HG02840 (cell line): ENCODE results near the gene MGMT.

Source experiments
- ATAC-seq: cut with Tn5 transposase; IDR thresholded peaks from one replicate; pipeline ENCODE4 v1.9.1; 2021; ENCODE audit warnings: mild to moderate bottlenecking, moderate library complexity, moderate number of reproducible peaks; ENCODE audit not compliant: unreplicated experiment, low FRiP score

MGMT gene

GRCh38 chr10:129765664-129766550, 298.9 kb downstream of the MGMT start:
- no peak for ATAC-seq

- ATAC-seq = no peak
These were observed 299.8 kb downstream of the MGMT start for GRCh38 chr10:129766611-129767550.

- ATAC-seq = no peak
These were observed 300.7 kb downstream of the MGMT start for GRCh38 chr10:129767751-129768150.

GRCh38 chr10:129768437-129769355, 301.7 kb downstream of the MGMT start:
- ATAC-seq = no peak

- ATAC-seq = no peak
These were observed 302.5 kb downstream of the MGMT start for GRCh38 chr10:129769381-129770116.

- no peak for ATAC-seq
These were observed 303.2 kb downstream of the MGMT start for GRCh38 chr10:129770286-129770685.

- no peak for ATAC-seq
These were observed 304.0 kb downstream of the MGMT start for GRCh38 chr10:129771024-129771423.

GRCh38 chr10:129771576-129771975, 304.5 kb downstream of the MGMT start:
- ATAC-seq = no peak

- no peak for ATAC-seq
These were observed 305.0 kb downstream of the MGMT start for GRCh38 chr10:129771991-129772431.

- no peak for ATAC-seq
These were observed 305.7 kb downstream of the MGMT start for GRCh38 chr10:129772468-129773358.

GRCh38 chr10:129773359-129773990, 306.4 kb downstream of the MGMT start:
- no peak for ATAC-seq

GRCh38 chr10:129774082-129774735, 307.2 kb downstream of the MGMT start:
- ATAC-seq = no peak

- ATAC-seq = no peak
These were observed 307.8 kb downstream of the MGMT start for GRCh38 chr10:129774736-129775401.

GRCh38 chr10:129775681-129776080, 308.6 kb downstream of the MGMT start:
- ATAC-seq = no peak

- ATAC-seq = no peak
These were observed 310.6 kb downstream of the MGMT start for GRCh38 chr10:129777687-129778086.

GRCh38 chr10:129778571-129778970, 311.5 kb downstream of the MGMT start:
- ATAC-seq = no peak
